ENCODE data around the gene DXO.
"Not testable (repeated sequence)": the region's sequence is repeated elsewhere in the genome, so short reads cannot be mapped to it uniquely, and the experiment has no call there.

The DXO gene

GRCh38 chr6:31979238-31979898, 7.4 kb upstream of the DXO start:
- no peak for DNase-seq

GRCh38 chr6:31978831-31979230, 6.9 kb upstream of the DXO start:
- DNase-seq = no peak

GRCh38 chr6:31977816-31978431, 6.0 kb upstream of the DXO start:
- DNase-seq = no peak

GRCh38 chr6:31976065-31976464, 4.1 kb upstream of the DXO start:
- DNase-seq = not testable (repeated sequence)

GRCh38 chr6:31972709-31973350, 892 bp upstream of the DXO start:
- DNase-seq = no peak

- DNase-seq = no peak
Measured at GRCh38 chr6:31971279-31971992, 502 bp downstream of the DXO start.

- no peak for DNase-seq
Measured at GRCh38 chr6:31970604-31971271, 1.2 kb downstream of the DXO start.

- DNase-seq = no peak
Measured at GRCh38 chr6:31969712-31970603, 2.0 kb downstream of the DXO start.

- DNase-seq = no peak
Measured at GRCh38 chr6:31968791-31969711, 2.9 kb downstream of the DXO start.

- DNase-seq = no peak
Measured at GRCh38 chr6:31968326-31968725, 3.6 kb downstream of the DXO start.

GRCh38 chr6:31967926-31968320, 4.0 kb downstream of the DXO start:
- no peak for DNase-seq

GRCh38 chr6:31966997-31967925, 4.7 kb downstream of the DXO start:
- DNase-seq = no peak

- no peak for DNase-seq
Measured at GRCh38 chr6:31966506-31966905, 5.4 kb downstream of the DXO start.

- DNase-seq = no peak
Measured at GRCh38 chr6:31965700-31966099, 6.2 kb downstream of the DXO start.

- DNase-seq = no peak
Measured at GRCh38 chr6:31963921-31964320, 8.0 kb downstream of the DXO start.

- DNase-seq = no peak
Measured at GRCh38 chr6:31961616-31962015, 10.3 kb downstream of the DXO start.

- DNase-seq = peak; percentile 99
Measured at GRCh38 chr6:31958741-31959739, 12.9 kb downstream of the DXO start, which contains the start of the genes NELFE and SKIC2. Gene NELFE (minus strand): TSS chr6:31958971. CDS start chr6:31958446, 525 bp downstream. Gene SKIC2 (plus strand): TSS chr6:31959175. CDS start chr6:31959193, 18 bp downstream.

- no peak for DNase-seq
Measured at GRCh38 chr6:31958412-31958740, 13.6 kb downstream of the DXO start.
